GM12878 (cell line): ENCODE results near the gene EIF4ENIF1. TPM values are rescaled to one million over a fixed set of nuclear protein-coding genes. Genes with fewer than 3 reads are reported as not detected.

Experiments used
- ATAC-seq: fragments of 200-7000 bp; cut with Tn5 transposase; 3 replicates; pipeline ENCODE4 v1.9.1; 2020; ENCODE audit warnings: mild to moderate bottlenecking, moderate library complexity
- BruUV-seq: library from RNA; stranded (reverse); fragments of 400-500 nt; replicated peaks from 2 replicates; lab custom pipeline; 2021; lab: Mats Ljungman, UMichigan
- CTCF ChIA-PET: fragments of 300-600 bp; sonication (Branson Sonifier 250); formaldehyde crosslinking; extraction: SDS; loops from one replicate; lab custom pipeline; 2021; ENCODE audit warnings: inconsistent platforms; lab: Yijun Ruan, JAX
- POLR2A ChIA-PET: fragments of 350-600 bp; formaldehyde crosslinking; extraction: SDS; loops from one replicate; lab custom pipeline; 2021; ENCODE audit warnings: inconsistent platforms; lab: Charles Lee
- RAD21 ChIA-PET: fragments of 300-600 bp; sonication (Branson Sonifier 250); formaldehyde crosslinking; loops from one replicate; lab custom pipeline; 2023; ENCODE audit warnings: antibody characterized with exemption; ENCODE audit not compliant: unreplicated experiment; lab: Charles Lee
- SMC1A ChIA-PET: fragments of 300-600 bp; sonication (Branson Sonifier 250); formaldehyde crosslinking; loops from one replicate; lab custom pipeline; 2023; ENCODE audit not compliant: unreplicated experiment, uncharacterized antibody; lab: Charles Lee
- DNase-seq: peaks from one replicate; pipeline ENCODE4 v3.0.0-alpha.2; 2011; ENCODE audit warnings: low read depth, low spot score
- FAIRE-seq: peaks from 3 replicates; lab custom pipeline; 2011; peaks lifted over from hg19 to GRCh38; lab: Jason Lieb, UNC
- H2AFZ ChIP-seq: 2 replicates; pipeline ENCODE4 v1.6.0; 2011; ENCODE audit warnings: low read depth, low read length, control low read depth; ENCODE audit not compliant: control insufficient read depth
- H3K27ac ChIP-seq: 2 replicates; pipeline ENCODE4 v1.5.1; 2011; ENCODE audit warnings: control low read depth; ENCODE audit not compliant: control insufficient read depth, insufficient read depth
- H3K27me3 ChIP-seq, 2 experiments: replicated peaks in 1 of 2; 2 replicates each; pipeline versions ENCODE4 v1.6.0 to v1.6.1; 2011; ENCODE audit warnings: low read length in 1 of 2; ENCODE audit not compliant: control insufficient read depth in 2 of 2, insufficient read depth in 2 of 2
- H3K36me3 ChIP-seq, 2 experiments: 2 replicates each; pipeline ENCODE4 v1.5.1; 2011; ENCODE audit warnings: low read length in 1 of 2; ENCODE audit not compliant: control insufficient read depth in 2 of 2, insufficient read depth in 2 of 2
- H3K4me1 ChIP-seq: 2 replicates; pipeline ENCODE4 v1.6.1; 2011; ENCODE audit warnings: mild to moderate bottlenecking, low read length, moderate library complexity, mixed read lengths; ENCODE audit not compliant: control insufficient read depth, insufficient read depth
- H3K4me2 ChIP-seq: 2 replicates; pipeline ENCODE4 v1.6.0; 2011; ENCODE audit warnings: control low read depth; ENCODE audit not compliant: control insufficient read depth, insufficient read depth
- H3K4me3 ChIP-seq: fragments of 200-600 bp; sonication (generic); 2 replicates; pipeline ENCODE4 v1.5.1; 2016
- H3K79me2 ChIP-seq: 2 replicates; pipeline ENCODE4 v1.6.0; 2011; ENCODE audit warnings: low read length; ENCODE audit not compliant: control insufficient read depth, insufficient read depth
- H3K9ac ChIP-seq: 2 replicates; pipeline ENCODE4 v1.8.0; 2011; ENCODE audit warnings: low read length, control low read depth, mixed read lengths; ENCODE audit not compliant: control insufficient read depth, insufficient read depth
- H3K9me3 ChIP-seq: replicated peaks from 3 replicates; pipeline ENCODE4 v1.5.1; 2011; ENCODE audit warnings: mild to moderate bottlenecking, low read length; ENCODE audit not compliant: control insufficient read depth, insufficient read depth
- H4K20me1 ChIP-seq: 2 replicates; pipeline ENCODE4 v1.6.0; 2011; ENCODE audit not compliant: control insufficient read depth, insufficient read depth
- BRCA1 ChIP-seq: IDR thresholded peaks from 2 replicates; pipeline ENCODE4 v1.6.1; 2011; ENCODE audit warnings: low read depth, low read length, improper control_type of control experiment
- MTA3 ChIP-seq: IDR thresholded peaks from 2 replicates; pipeline ENCODE4 v1.6.1; 2012; ENCODE audit warnings: low read length, inconsistent platforms, borderline replicate concordance
- MYB ChIP-seq: fragments of 150-350 bp; IDR thresholded peaks from 2 replicates; pipeline ENCODE4 v1.6.1; 2014; ENCODE audit warnings: mild to moderate bottlenecking, low read depth, low read length, borderline replicate concordance
- PAX5 ChIP-seq: IDR thresholded peaks from 2 replicates; pipeline ENCODE4 v1.6.1; 2011; ENCODE audit warnings: low read depth, low read length, borderline replicate concordance
- SPI1 ChIP-seq: IDR thresholded peaks from 2 replicates; pipeline ENCODE4 v1.6.1; 2011; ENCODE audit warnings: low read depth, mild to moderate bottlenecking, low read length, moderate library complexity, borderline replicate concordance; ENCODE audit not compliant: insufficient read depth
- SRF ChIP-seq, 2 experiments: IDR thresholded peaks; 2 replicates each; pipeline ENCODE4 v1.6.1; 2011; ENCODE audit warnings: low read depth in 2 of 2, low read length in 2 of 2, mild to moderate bottlenecking in 1 of 2, moderate library complexity in 1 of 2
- WRNIP1 ChIP-seq: IDR thresholded peaks from 2 replicates; pipeline ENCODE4 v1.6.1; 2011; ENCODE audit warnings: low read depth, low read length, improper control_type of control experiment, borderline replicate concordance
- ZSCAN29 ChIP-seq: fragments of 450-650 bp; IDR thresholded peaks from 2 replicates; pipeline ENCODE4 v1.6.1; 2017; ENCODE audit warnings: mild to moderate bottlenecking, moderate library complexity
- WGBS: methylation state at CpG from one replicate; pipeline ENCODE4 v1.1.6; 2016; ENCODE audit warnings: low lambda C conversion rate; ENCODE audit not compliant: insufficient replicate concordance, insufficient coverage; ENCODE audit errors: missing lambda C conversion rate; 5-methylcytosine and 5-hydroxymethylcytosine counted together
- in situ Hi-C: fragments of 300-500 bp; cut with MboI; formaldehyde crosslinking; loops from 9 replicates; pipeline ENCODE4 v1.14.3; 2018; ENCODE audit warnings: mixed read lengths
- intact Hi-C: fragments of 100-400 bp; cut with micrococcal nuclease; formaldehyde crosslinking; loops from one replicate; pipeline ENCODE4 v1.14.2; 2022; ENCODE audit not compliant: unreplicated experiment
- polyA plus RNA-seq, 11 experiments: library from polyadenylated mRNA; depleted of rRNA in 4 of 11; unstranded in 6 of 11; stranded (reverse) in 5 of 11; fragments of >200 nt; fragmentation: Nextera tagmentation in 4 of 11; fragmentation: Illumina TruSeq in 1 of 11; extraction: Ambion mirVana in 4 of 11; extraction: Trizol in 1 of 11; gene quantifications; 1 replicate in 1 of 11; 2 replicates in 10 of 11; pipeline versions ENCODE4 v1.2.1 to v1.2.3, GENCODE V29; 2011 to 2016; ENCODE audit warnings: inconsistent platforms in 2 of 11, missing spikeins in 2 of 11, low read depth in 1 of 11
- total RNA-seq, 4 experiments: library from RNA; depleted of rRNA in 3 of 4; stranded (reverse); fragments of >200 nt in 3 of 4; fragmentation: Illumina TruSeq in 1 of 4; extraction: Trizol in 1 of 4; gene quantifications; 2 replicates each; pipeline versions ENCODE4 v1.2.1 to v1.2.3, GENCODE V29; 2013 to 2021
- TF ChIP-seq, protein P1 (sequence below): fragments of 450-650 bp; formaldehyde crosslinking; IDR thresholded peaks from 2 replicates; pipeline ENCODE4 v1.5.0; 2022; ENCODE audit warnings: mild to moderate bottlenecking, missing genetic modification characterization
- TF ChIP-seq, protein P2 (sequence below): IDR thresholded peaks from 2 replicates; pipeline ENCODE4 v1.6.1; 2012; ENCODE audit warnings: low read depth, low read length, improper control_type of control experiment

Gene EIF4ENIF1
- total and polyA plus RNA-seq, 10 of the 15 experiments (the other 5 are each of a cell fraction or from before 2014, with no cell fraction given) = 4.4 to 43.7 (median 24.4) TPM

DNA sequence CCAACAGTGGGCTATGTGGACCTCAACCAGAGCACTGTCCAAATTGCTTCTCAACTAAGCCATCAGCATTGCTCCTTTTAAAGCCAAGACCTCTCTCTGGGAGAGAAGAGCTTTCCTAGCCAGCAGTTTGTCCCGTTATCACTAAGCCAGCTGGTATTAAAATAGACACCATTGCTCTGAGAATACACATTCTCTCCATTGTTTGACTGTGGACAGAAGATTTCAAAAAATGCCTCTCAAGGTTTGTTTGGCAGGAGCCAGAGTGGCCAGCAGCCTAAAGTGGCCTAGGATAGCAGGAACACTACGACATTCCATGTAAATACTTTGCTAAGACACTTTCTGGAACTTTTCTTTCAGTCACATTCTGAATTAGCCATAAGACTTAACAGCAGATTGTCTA, 41.3 kb downstream of the EIF4ENIF1 start:
- no peak overlapping the region for H3K9ac ChIP-seq
- no TSS peak for BruUV-seq
- peaks cover 9 to 39% of the 10 kb centered on the region in 2 experiments for H3K36me3 ChIP-seq
- H3K4me1 ChIP-seq = peaks cover 6% of the 10 kb centered on the region
- 100% methylated on average over 2 of the region's 2 CpGs for WGBS
- ChIA-PET RAD21 (no interaction called here), SMC1A (interaction anchor here (0.6 to 1.3 kb wide), 4 partner anchors 8 to 19 kb away, joined by 3 read pairs; no protein-coding TSS in a partner anchor), CTCF (interaction anchor here (1.0 to 2.1 kb wide), 4 partner anchors 10 to 185 kb away, joined by 3 to 4 read pairs (median 4); no protein-coding TSS in a partner anchor), POLR2A (interaction anchor here (0.5 to 1.5 kb wide), 2 partner anchors 43 to 313 kb away, joined by 3 read pairs; no protein-coding TSS in a partner anchor)
- no peak overlapping the region for H2AFZ ChIP-seq
- in situ Hi-C loops = no loop called here
- ATAC-seq = no peak
- no peak overlapping the region for H3K4me2 ChIP-seq
- no peaks in the 10 kb centered on the region for H4K20me1 ChIP-seq
- no peaks in the 10 kb centered on the region for H3K9me3 ChIP-seq
- no peak overlapping the region for H3K27ac ChIP-seq
- intact Hi-C loops = no loop called here
- DNase-seq = no peak
- no peaks in the 10 kb centered on the region for H3K79me2 ChIP-seq
- H3K27me3 ChIP-seq = no peaks in the 10 kb centered on the region
- TF ChIP-seq SPI1 = no peak
- TF ChIP-seq WRNIP1 = no peak
- no peak for FAIRE-seq
- no peak overlapping the region for H3K4me3 ChIP-seq

DNA sequence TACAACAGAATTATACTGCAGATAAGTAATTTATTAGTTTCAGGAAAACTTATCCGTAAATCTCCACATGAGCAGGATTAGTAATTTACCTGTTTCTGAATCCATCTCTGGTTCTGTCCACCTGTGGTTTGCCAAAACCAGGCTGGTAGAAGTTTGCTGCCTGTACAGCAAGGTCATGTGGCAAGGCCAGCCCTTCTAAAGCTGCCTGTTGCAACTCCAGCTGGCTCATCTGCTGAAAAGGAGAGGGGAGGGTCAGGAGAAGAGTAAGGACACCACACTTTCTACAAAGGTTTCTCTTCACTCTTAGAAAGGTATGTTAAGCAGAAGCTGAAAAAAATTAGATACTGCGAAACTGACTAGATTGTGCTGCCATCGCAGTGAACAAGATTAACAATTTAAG, 42.3 kb downstream of the EIF4ENIF1 start:
- no peaks in the 10 kb centered on the region for H3K79me2 ChIP-seq
- no peak overlapping the region for H3K9ac ChIP-seq
- ChIA-PET CTCF (interaction anchor here (1.3 to 2.1 kb wide), 3 partner anchors 9 to 187 kb away, joined by 4 read pairs; no protein-coding TSS in a partner anchor), POLR2A (interaction anchor here (1.5 kb wide), 1 partner anchor 44 kb away, joined by 3 read pairs; no protein-coding TSS in a partner anchor), SMC1A (interaction anchor here (1.1 kb wide), 1 partner anchor 10 kb away, joined by 5 read pairs; no protein-coding TSS in a partner anchor), RAD21 (interaction anchor here (0.7 kb wide), 1 partner anchor 74 kb away, joined by 3 read pairs; no protein-coding TSS in a partner anchor)
- WGBS = 99% methylated on average over 3 of the region's 3 CpGs
- intact Hi-C loops (no loop called here), in situ Hi-C loops (no loop called here)
- H3K4me2 ChIP-seq = no peak overlapping the region
- no TSS peak for BruUV-seq
- no peaks in the 10 kb centered on the region for H3K27me3 ChIP-seq
- H3K4me1 ChIP-seq = peaks cover 6% of the 10 kb centered on the region
- no peak overlapping the region for H3K27ac ChIP-seq
- peaks cover 9 to 42% of the 10 kb centered on the region in 2 experiments for H3K36me3 ChIP-seq
- H4K20me1 ChIP-seq = no peaks in the 10 kb centered on the region
- TF ChIP-seq SRF (IDR thresholded peaks at IDR 0.05; ENCODE audit: low read depth in 2 of 2, low read length in 2 of 2) (no peak), MYB (no peak), MTA3 (no peak), BRCA1 (no peak), ZSCAN29 (no peak), PAX5 (no peak)
- TF ChIP-seq, protein P1, sequence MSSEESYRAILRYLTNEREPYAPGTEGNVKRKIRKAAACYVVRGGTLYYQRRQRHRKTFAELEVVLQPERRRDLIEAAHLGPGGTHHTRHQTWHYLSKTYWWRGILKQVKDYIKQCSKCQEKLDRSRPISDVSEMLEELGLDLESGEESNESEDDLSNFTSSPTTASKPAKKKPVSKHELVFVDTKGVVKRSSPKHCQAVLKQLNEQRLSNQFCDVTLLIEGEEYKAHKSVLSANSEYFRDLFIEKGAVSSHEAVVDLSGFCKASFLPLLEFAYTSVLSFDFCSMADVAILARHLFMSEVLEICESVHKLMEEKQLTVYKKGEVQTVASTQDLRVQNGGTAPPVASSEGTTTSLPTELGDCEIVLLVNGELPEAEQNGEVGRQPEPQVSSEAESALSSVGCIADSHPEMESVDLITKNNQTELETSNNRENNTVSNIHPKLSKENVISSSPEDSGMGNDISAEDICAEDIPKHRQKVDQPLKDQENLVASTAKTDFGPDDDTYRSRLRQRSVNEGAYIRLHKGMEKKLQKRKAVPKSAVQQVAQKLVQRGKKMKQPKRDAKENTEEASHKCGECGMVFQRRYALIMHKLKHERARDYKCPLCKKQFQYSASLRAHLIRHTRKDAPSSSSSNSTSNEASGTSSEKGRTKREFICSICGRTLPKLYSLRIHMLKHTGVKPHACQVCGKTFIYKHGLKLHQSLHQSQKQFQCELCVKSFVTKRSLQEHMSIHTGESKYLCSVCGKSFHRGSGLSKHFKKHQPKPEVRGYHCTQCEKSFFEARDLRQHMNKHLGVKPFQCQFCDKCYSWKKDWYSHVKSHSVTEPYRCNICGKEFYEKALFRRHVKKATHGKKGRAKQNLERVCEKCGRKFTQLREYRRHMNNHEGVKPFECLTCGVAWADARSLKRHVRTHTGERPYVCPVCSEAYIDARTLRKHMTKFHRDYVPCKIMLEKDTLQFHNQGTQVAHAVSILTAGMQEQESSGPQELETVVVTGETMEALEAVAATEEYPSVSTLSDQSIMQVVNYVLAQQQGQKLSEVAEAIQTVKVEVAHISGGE (CRISPR knock-in tag) = no peak
- TF ChIP-seq, protein P2, sequence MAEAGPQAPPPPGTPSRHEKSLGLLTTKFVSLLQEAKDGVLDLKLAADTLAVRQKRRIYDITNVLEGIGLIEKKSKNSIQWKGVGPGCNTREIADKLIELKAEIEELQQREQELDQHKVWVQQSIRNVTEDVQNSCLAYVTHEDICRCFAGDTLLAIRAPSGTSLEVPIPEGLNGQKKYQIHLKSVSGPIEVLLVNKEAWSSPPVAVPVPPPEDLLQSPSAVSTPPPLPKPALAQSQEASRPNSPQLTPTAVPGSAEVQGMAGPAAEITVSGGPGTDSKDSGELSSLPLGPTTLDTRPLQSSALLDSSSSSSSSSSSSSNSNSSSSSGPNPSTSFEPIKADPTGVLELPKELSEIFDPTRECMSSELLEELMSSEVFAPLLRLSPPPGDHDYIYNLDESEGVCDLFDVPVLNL = no peak
- H2AFZ ChIP-seq = no peak overlapping the region
- no peak overlapping the region for H3K4me3 ChIP-seq
- FAIRE-seq (no peak), ATAC-seq (no peak), DNase-seq (no peak)
- H3K9me3 ChIP-seq = no peaks in the 10 kb centered on the region
